Activated naive CD8-positive, alpha-beta T cell treated with anti-CD3 and anti-CD28 coated beads, Interleukin-2, amount 10 ng/mL, durations not matched to agents 7 days and 5 days (primary cell): ENCODE results near the gene CEACAM7. TPM values are rescaled to one million over a fixed set of nuclear protein-coding genes. Genes with fewer than 3 reads are reported as not detected.

Source experiments
- ATAC-seq: fragments of 150-1000 bp; cut with Tn5 transposase; one replicate; pipeline ENCODE4 v1.10.0; 2021; ENCODE audit warnings: low read depth, moderate library complexity
- POLR2A ChIA-PET: fragments of 350-600 bp; sonication (Branson Sonifier 250); formaldehyde crosslinking; loops from one replicate; lab custom pipeline; 2021; ENCODE audit warnings: antibody characterized with exemption; lab: Charles Lee
- DNase-seq: peaks from one replicate; pipeline ENCODE4 v3.0.0; 2021
- H3K27ac Mint-ChIP-seq: one replicate; pipeline ENCODE4 v1.8.0; 2022; ENCODE audit warnings: mild to moderate bottlenecking, mixed read lengths
- H3K27me3 Mint-ChIP-seq: one replicate; pipeline ENCODE4 v1.8.0; 2022; ENCODE audit warnings: mild to moderate bottlenecking, moderate library complexity, mixed read lengths
- H3K36me3 Mint-ChIP-seq: one replicate; pipeline ENCODE4 v1.8.0; 2021; ENCODE audit warnings: mild to moderate bottlenecking, mixed read lengths
- H3K4me1 Mint-ChIP-seq: one replicate; pipeline ENCODE4 v1.8.0; 2021; ENCODE audit warnings: mixed read lengths
- H3K4me3 Mint-ChIP-seq: one replicate; pipeline ENCODE4 v1.8.0; 2022; ENCODE audit warnings: mild to moderate bottlenecking, moderate library complexity, mixed read lengths
- H3K9me3 Mint-ChIP-seq: one replicate; pipeline ENCODE4 v1.8.0; 2021; ENCODE audit warnings: mixed read lengths
- total RNA-seq, 2 experiments: library from RNA; stranded (reverse); gene quantifications; one replicate each; pipeline ENCODE4 v1.2.3, GENCODE V29; 2021

Gene CEACAM7
- total RNA-seq, 2 experiments from 2014 or later: not detected

- DNase-seq (peak; percentile 32), ATAC-seq (no peak)
- Mint-ChIP-seq H3K4me1 (no peaks in the 10 kb centered on the region), H3K36me3 (no peaks in the 10 kb centered on the region), H3K27me3 (peaks cover 10% of the 10 kb centered on the region), H3K27ac (no peak overlapping the region), H3K4me3 (no peak overlapping the region), H3K9me3 (no peaks in the 10 kb centered on the region)
- POLR2A ChIA-PET: no interaction called here
Observed at GRCh38 chr19:41696402-41697197, 8.5 kb upstream of the CEACAM7 start.

- Mint-ChIP-seq H3K27ac (no peak overlapping the region), H3K9me3 (no peaks in the 10 kb centered on the region), H3K4me3 (no peak overlapping the region), H3K27me3 (peaks cover 14% of the 10 kb centered on the region), H3K36me3 (no peaks in the 10 kb centered on the region), H3K4me1 (no peaks in the 10 kb centered on the region)
- ATAC-seq (no peak), DNase-seq (peak; percentile 14)
- POLR2A ChIA-PET: no interaction called here
Observed at GRCh38 chr19:41695745-41696144, 7.7 kb upstream of the CEACAM7 start.

GRCh38 chr19:41694831-41695635 is 7.0 kb upstream of the CEACAM7 start:
- H3K4me3 Mint-ChIP-seq: no peak overlapping the region
- POLR2A ChIA-PET: no interaction called here
- no peaks in the 10 kb centered on the region for H3K9me3 Mint-ChIP-seq
- H3K36me3 Mint-ChIP-seq: no peaks in the 10 kb centered on the region
- no peak overlapping the region for H3K27ac Mint-ChIP-seq
- ATAC-seq (no peak), DNase-seq (peak; percentile 5)
- peaks cover 14% of the 10 kb centered on the region for H3K27me3 Mint-ChIP-seq
- H3K4me1 Mint-ChIP-seq: no peaks in the 10 kb centered on the region

- peaks cover 14% of the 10 kb centered on the region for H3K27me3 Mint-ChIP-seq
- ATAC-seq: no peak
- H3K9me3 Mint-ChIP-seq: no peaks in the 10 kb centered on the region
- H3K4me3 Mint-ChIP-seq: no peak overlapping the region
- no peaks in the 10 kb centered on the region for H3K36me3 Mint-ChIP-seq
- H3K27ac Mint-ChIP-seq: no peak overlapping the region
- DNase-seq: peak; percentile 3
- POLR2A ChIA-PET: no interaction called here
- no peaks in the 10 kb centered on the region for H3K4me1 Mint-ChIP-seq
Observed at GRCh38 chr19:41694196-41694595, 6.1 kb upstream of the CEACAM7 start.

- Mint-ChIP-seq H3K4me1 (no peaks in the 10 kb centered on the region), H3K4me3 (no peak overlapping the region), H3K36me3 (no peaks in the 10 kb centered on the region), H3K27me3 (peaks cover 14% of the 10 kb centered on the region), H3K9me3 (no peaks in the 10 kb centered on the region), H3K27ac (no peak overlapping the region)
- DNase-seq (peak; percentile 36), ATAC-seq (no peak)
- POLR2A ChIA-PET: no interaction called here
Observed at GRCh38 chr19:41691268-41691970, 3.3 kb upstream of the CEACAM7 start.

DNA sequence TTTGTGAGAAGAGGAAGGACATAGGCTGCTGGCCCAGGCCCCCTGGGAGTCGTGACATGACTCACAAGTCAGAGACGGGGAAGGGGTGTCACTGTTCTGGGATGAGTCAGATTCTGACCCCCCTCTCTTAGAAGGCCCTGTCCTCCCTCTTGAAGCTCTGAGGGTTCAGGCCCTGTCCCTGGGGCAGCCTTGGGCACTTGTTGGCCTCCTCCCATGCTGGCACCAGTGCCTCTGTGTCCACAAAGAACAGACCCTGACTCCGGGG is 2.7 kb upstream of the CEACAM7 start:
- Mint-ChIP-seq H3K27ac (no peak overlapping the region), H3K27me3 (peaks cover 14% of the 10 kb centered on the region), H3K4me3 (no peak overlapping the region), H3K36me3 (no peaks in the 10 kb centered on the region), H3K4me1 (no peaks in the 10 kb centered on the region), H3K9me3 (no peaks in the 10 kb centered on the region)
- no peak for ATAC-seq
- POLR2A ChIA-PET: no interaction called here
- no peak for DNase-seq

GRCh38 chr19:41689993-41690800 is 2.1 kb upstream of the CEACAM7 start:
- ATAC-seq (no peak), DNase-seq (no peak)
- Mint-ChIP-seq H3K36me3 (no peaks in the 10 kb centered on the region), H3K27me3 (peaks cover 14% of the 10 kb centered on the region), H3K4me1 (no peaks in the 10 kb centered on the region), H3K4me3 (no peak overlapping the region), H3K27ac (no peak overlapping the region), H3K9me3 (no peaks in the 10 kb centered on the region)
- POLR2A ChIA-PET: no interaction called here

GRCh38 chr19:41688687-41689086 is 617 bp upstream of the CEACAM7 start:
- POLR2A ChIA-PET: no interaction called here
- DNase-seq (no peak), ATAC-seq (no peak)
- no peak overlapping the region for H3K27ac Mint-ChIP-seq
- peaks cover 14% of the 10 kb centered on the region for H3K27me3 Mint-ChIP-seq
- H3K36me3 Mint-ChIP-seq: no peaks in the 10 kb centered on the region
- no peak overlapping the region for H3K4me3 Mint-ChIP-seq
- H3K4me1 Mint-ChIP-seq: no peaks in the 10 kb centered on the region
- H3K9me3 Mint-ChIP-seq: no peaks in the 10 kb centered on the region

- ATAC-seq (no peak), DNase-seq (no peak)
- POLR2A ChIA-PET: no interaction called here
- H3K27me3 Mint-ChIP-seq: peaks cover 5% of the 10 kb centered on the region
- no peak overlapping the region for H3K4me3 Mint-ChIP-seq
- no peaks in the 10 kb centered on the region for H3K9me3 Mint-ChIP-seq
- no peaks in the 10 kb centered on the region for H3K36me3 Mint-ChIP-seq
- no peak overlapping the region for H3K27ac Mint-ChIP-seq
- H3K4me1 Mint-ChIP-seq: no peaks in the 10 kb centered on the region
Observed at GRCh38 chr19:41687419-41687818, 651 bp downstream of the CEACAM7 start.

DNA sequence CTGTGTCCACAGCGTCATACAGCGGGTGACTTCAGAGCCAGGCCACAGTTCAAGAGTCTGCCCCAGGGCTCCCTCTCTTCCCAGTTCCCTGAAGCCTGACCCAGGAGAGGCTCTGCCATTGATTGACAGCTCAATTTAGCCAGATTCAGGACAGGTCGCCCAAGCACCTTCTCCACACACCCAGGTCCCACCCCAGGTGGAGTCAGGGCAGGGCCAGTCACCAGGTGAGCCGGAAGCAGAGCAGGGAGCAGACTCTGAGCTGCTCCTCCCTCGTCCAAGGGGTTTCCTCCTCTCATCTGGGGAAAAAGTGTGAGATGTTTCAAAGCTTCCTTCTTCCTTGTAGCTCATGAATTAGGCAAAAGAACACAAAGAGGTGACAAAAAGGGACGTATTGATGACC is 5.6 kb downstream of the CEACAM7 start:
- DNase-seq (no peak), ATAC-seq (no peak)
- Mint-ChIP-seq H3K27me3 (peaks cover 18% of the 10 kb centered on the region), H3K27ac (no peak overlapping the region), H3K9me3 (no peaks in the 10 kb centered on the region), H3K4me1 (no peaks in the 10 kb centered on the region), H3K36me3 (no peaks in the 10 kb centered on the region), H3K4me3 (no peak overlapping the region)
- POLR2A ChIA-PET: no interaction called here

DNA sequence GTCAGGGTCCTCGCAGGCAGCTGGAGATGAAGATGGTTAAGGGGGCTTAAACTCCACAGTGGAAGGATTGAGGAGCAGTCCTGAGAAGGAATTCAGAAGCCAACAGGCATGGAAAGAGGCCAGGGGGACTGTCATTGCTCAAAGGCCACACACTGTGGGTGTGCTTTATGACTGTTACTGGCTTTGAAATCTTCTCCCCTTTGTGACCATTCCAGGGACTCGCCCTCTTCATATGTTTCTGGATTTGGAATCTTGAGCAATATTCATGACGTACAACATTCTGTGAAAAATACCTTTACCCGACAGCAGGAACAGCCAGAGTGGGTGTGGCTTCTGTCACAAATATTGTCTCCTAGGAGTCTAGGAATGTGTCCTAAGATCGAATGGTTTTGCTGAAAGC is 16.6 kb downstream of the CEACAM7 start:
- no peak for DNase-seq
- Mint-ChIP-seq H3K4me3 (no peak overlapping the region), H3K27ac (no peak overlapping the region), H3K36me3 (no peaks in the 10 kb centered on the region), H3K9me3 (peaks cover 1% of the 10 kb centered on the region), H3K4me1 (no peaks in the 10 kb centered on the region), H3K27me3 (peaks cover 26% of the 10 kb centered on the region)
- POLR2A ChIA-PET: no interaction called here
- ATAC-seq: no peak

- Mint-ChIP-seq H3K4me3 (no peak overlapping the region), H3K27me3 (peaks cover 21% of the 10 kb centered on the region), H3K36me3 (no peaks in the 10 kb centered on the region), H3K9me3 (peaks cover 1% of the 10 kb centered on the region), H3K4me1 (no peaks in the 10 kb centered on the region), H3K27ac (no peak overlapping the region)
- ATAC-seq (no peak), DNase-seq (no peak)
- POLR2A ChIA-PET: no interaction called here
Observed at GRCh38 chr19:41670755-41671154, 17.3 kb downstream of the CEACAM7 start.

DNA sequence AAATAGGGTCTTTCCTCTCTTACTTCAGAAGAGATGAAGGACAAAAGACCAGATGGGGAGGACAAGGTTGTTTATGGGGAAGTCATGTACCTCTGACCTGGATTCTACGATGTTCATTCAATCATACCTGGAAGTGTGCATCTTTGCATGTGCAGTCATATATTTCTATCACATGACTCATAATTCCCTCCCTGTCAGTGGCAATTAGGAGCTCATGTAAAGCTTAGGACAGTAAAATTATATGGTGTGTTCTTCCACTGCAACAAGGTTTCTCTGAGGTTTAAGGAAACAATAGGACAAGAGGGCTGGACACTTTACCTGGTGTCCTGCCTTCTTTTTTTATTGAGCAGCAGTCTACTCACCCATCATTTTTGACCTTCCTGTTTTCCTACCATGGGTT is 19.8 kb downstream of the CEACAM7 start:
- Mint-ChIP-seq H3K4me1 (no peaks in the 10 kb centered on the region), H3K27ac (no peak overlapping the region), H3K4me3 (no peak overlapping the region), H3K36me3 (no peaks in the 10 kb centered on the region), H3K27me3 (peaks cover 11% of the 10 kb centered on the region), H3K9me3 (peaks cover 12% of the 10 kb centered on the region)
- ATAC-seq: no peak
- POLR2A ChIA-PET: no interaction called here
- no peak for DNase-seq
